Stimulated activated naive CD8-positive, alpha-beta T cell treated with anti-CD3 and anti-CD28 coated beads, Interleukin-15, Interleukin-2, amounts not matched to agents 100 U/mL and 50 U/mL, for 24 hours (primary cell): ENCODE data around the gene MTUS2.
A peak's percentile ranks its signal among the peaks of the same experiment; 100 is the strongest.

Experiments used
- ATAC-seq: fragments of 150-1000 bp; cut with Tn5 transposase; one replicate; pipeline ENCODE4 v1.10.0; 2021
- DNase-seq: peaks from one replicate; pipeline ENCODE4 v3.0.0; 2021

The MTUS2 gene

GRCh38 chr13:29452773-29453616 is 632.9 kb downstream of the MTUS2 start:
- no peak for DNase-seq
- ATAC-seq = no peak

DNA sequence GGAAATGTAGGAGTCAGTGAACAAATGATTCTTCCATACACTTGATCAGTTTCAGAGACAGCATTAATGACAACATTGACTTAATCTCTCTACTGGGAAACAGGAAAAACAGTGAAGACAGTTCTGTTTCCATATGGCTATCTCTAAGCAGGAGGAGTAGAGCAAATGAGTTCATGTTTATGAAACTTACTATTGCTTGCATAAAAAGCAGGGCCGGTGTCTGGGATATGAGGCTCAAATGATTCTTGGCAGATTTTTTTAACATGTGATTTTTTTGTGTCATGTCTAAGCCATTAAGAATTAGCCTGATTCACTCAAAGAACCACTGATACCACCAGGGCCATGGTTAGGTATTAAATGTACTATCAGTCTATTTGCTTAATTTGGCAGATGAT is 633.5 kb downstream of the MTUS2 start:
- ATAC-seq (no peak), DNase-seq (no peak)

DNA sequence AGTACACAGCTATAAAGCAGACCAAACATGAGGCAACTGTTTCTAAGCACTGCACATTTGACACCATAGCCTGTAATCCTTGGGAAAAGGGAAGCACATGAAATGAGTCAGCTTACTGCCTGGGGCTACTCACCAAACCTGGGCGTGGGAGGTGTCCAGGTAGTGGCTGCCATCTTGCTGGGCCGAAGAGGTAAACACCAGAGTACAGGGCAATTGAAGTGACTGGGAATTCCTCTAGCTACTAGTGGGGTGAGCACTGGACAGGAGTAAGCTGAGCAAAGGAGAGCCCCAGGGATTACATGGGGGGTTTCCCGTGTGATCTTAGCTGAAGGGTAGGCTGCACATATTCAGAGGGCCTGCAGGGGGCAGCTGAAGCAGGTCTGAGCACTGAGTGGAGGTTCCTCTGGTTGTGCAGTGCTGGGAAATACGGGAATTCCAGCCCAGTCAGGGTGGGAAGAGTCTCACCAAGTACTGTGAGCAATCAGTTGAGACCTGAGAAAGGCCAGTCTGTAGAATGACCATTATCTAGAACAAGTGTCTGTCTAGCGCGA is 634.9 kb downstream of the MTUS2 start:
- DNase-seq = no peak
- ATAC-seq = no peak

DNA sequence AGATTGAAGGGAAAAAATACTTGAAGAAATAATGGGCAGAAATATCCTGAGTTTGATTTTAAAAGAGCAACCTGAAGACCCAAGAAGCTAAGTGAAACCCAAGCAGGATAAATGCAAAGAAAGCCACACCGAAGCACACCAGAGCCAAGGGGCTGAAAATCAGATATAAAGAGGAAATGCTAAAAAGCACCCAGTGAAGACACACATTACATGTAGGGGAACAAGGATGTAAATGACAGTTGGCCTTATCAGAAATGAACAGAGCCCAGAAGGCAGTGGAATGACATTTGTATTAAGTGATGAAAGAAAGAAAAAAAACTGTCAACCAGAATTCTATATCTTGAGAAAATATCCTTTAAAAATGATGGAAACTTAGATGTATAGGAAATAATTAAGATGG is 636.3 kb downstream of the MTUS2 start:
- DNase-seq (no peak), ATAC-seq (no peak)

DNA sequence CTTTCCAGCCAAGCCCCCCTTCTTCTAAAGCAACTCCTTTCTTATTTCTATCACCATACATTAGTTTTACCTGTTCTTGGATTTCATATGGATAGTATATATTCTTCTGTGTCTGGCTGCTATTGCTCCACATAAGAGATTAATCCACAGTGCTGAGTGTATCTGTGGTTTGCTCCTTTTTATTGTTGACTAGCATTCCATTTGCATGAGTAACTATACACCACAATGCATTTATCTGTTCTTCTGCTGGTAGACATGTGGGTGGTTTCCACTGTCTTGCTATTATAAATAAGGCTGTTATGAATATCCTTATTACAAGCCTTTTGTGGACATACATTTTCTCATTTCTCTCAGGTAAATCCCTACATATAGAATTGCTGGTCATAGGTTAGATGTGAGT is 637.2 kb downstream of the MTUS2 start:
- ATAC-seq = no peak
- no peak for DNase-seq

DNA sequence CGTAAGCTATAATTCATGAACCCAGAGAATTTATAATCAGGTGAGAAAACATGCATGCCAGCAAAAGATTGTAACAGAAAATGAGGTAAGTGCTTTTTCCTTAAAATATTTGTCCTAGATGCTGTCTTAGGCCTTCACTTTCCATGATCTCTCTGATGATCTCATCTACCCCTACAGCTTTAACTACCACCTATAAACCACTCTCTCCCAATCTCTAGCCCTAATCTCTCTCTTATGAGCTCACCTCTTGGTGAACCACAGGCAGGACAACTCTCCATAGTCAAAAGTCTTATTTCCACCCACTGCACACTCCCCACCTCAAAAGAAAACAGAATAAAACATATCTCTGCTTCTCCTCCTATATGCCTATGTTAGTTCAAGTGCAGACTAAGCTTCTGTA is 638.3 kb downstream of the MTUS2 start:
- ATAC-seq (no peak), DNase-seq (no peak)

DNA sequence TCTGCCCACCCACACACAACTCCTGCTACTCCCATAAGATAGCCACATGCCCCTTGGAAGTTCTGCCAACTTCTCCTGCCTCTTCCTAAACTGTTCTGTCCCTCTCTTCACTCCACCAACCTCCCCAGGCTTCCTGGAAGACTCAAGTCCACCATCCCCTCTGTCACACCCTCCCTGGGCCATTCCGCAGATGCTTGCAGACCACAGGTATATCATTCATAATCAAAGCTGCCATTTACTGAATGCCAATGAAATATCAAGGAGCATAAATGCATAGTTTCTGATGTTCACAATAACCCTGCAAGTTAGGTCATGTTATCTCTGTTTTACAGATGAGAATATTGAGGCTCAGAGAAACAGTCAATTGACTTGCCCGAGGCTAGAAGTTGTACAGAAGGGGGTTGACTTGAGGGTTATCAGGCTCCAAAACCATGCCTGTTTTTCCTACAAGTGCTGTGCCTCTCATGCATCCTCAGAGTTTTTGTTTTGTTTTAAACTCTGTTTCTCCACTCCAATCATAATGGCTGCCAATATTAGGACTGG is 639.7 kb downstream of the MTUS2 start:
- DNase-seq (no peak), ATAC-seq (no peak)

DNA sequence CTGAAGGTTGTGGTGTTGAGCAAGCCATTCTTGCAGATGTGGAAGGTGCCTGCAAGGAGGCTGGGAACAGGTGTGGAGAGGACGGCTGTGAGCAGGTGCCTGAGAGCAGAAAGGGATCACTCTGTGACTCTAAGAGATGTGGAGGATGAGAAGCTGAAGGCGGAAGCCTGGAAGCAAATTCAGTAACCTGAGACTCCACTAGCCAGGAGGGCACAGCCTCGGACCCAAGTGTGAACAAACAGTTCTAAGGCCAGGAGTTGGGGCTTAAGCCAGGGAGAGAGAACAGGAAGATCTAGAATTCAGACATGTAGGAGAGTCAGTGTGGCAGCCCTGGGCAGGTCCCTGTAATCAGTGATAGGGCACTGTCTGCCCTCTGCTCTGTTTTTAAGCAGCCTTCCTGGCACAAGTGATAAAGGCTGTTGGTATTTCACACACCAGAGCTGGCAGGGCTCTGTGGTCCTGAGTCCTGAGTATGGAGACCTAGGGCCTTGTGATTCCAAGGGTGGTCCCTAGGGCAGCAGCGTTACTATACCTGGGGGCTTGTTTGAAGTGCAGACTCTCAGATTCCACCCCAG is 644.1 kb downstream of the MTUS2 start:
- ATAC-seq (no peak), DNase-seq (no peak)

DNA sequence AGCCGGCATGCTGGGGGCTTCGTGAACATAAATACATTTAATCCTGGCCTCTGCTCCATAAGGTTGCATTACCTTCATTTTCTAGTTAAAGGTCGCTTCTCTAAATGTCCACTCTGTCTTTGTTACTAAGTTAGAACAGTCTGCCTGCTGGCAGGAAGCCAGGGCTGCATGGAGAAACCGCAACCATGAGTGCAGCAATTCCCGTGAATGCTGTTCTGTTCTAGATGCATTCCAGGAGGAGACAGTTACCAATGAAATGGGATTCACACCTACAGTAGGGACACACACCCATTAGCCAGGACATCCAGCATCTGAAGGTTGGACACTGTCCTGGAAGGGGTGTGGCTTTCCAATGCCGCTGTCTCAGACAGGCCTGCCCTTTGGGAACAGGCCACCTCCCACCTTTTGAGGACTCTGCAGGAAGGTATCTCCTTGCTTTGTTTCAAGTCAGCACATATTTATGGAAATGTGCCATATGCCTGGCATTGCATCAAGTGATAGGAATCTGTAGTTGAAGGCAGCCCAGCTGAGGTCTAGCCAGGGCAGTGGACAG is 645.7 kb downstream of the MTUS2 start:
- no peak for DNase-seq
- no peak for ATAC-seq

- DNase-seq = no peak
- no peak for ATAC-seq
These were observed 651.4 kb downstream of the MTUS2 start for GRCh38 chr13:29471551-29471950.

DNA sequence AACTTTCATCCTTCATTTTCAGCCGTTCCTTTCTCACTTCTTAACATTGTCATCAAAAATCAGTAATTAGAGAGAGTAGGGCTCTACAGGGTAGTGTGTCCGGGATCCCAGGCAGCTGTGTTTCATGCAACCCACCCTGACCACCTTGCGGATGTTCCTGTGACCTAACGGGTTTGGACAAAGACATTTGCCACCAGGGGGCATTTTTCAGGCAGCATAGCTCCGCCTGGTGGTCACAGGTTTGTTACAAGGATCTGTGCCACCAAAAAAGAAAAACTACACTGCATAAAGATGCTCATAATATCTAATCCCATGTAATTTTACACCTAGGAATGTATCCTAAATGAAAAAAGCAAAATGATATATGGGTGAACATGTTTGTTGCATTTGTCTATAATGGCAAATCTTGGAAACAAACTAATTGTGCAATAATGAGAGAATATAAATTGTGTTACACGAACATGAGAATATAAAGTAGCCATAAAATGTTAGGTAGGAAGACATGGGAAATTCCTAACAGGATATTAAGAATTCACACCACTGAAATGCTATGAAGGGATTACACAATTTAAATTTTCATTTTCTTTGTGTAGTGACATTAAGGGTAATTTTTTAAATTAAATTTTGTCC is 652.3 kb downstream of the MTUS2 start:
- no peak for ATAC-seq

DNA sequence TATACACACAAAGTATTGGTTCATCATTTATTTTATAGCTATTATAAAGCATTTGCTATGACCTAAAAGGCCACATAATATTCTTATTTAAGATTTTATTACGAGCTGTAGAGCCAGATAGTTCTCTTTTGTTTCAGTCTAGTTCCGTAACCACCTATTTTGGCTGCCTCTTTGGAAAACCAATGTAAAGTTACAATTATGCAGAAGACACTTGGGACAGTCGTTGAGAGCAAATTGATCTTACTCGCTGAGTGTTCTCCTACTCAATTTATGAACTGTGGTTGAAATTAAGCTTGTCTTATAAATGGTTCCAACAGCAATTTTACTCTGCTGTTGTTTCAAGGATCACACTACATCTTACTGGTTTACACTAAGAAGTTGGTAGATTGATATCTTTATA is 653.0 kb downstream of the MTUS2 start:
- ATAC-seq = no peak
- no peak for DNase-seq

More for the DNA sequence above, 652.3 kb downstream of the MTUS2 start:
- peak; percentile 66 for DNase-seq

GRCh38 chr13:29474991-29475390 is 654.9 kb downstream of the MTUS2 start:
- DNase-seq (no peak), ATAC-seq (no peak)

- ATAC-seq = no peak
These were observed 655.9 kb downstream of the MTUS2 start for GRCh38 chr13:29476046-29476445.

GRCh38 chr13:29479716-29480492 is 659.8 kb downstream of the MTUS2 start:
- ATAC-seq (no peak), DNase-seq (no peak)

More at GRCh38 chr13:29476046-29476445, 655.9 kb downstream of the MTUS2 start:
- DNase-seq = no peak

- DNase-seq (no peak), ATAC-seq (no peak)
These were observed 660.9 kb downstream of the MTUS2 start for GRCh38 chr13:29480893-29481525.

- no peak for DNase-seq
- no peak for ATAC-seq
These were observed 661.5 kb downstream of the MTUS2 start for GRCh38 chr13:29481603-29482002.

DNA sequence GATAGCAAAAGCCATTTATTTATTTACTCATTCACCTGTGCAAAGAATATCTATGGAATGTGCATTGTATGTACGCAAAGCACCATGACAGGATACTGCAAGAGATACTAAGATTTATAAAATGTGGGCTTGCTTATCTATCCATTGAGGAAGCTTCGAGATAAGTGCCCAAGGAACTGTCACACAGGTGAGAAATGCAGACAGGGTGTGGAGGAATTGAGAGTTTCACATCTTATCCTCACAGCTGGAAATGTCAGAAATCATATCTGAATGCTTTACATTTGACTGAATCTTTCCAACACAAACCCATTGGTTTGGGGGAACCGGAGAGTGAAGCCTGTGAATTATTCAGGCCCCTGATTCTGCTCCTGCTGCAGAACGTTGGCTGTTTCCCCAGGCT is 662.4 kb downstream of the MTUS2 start:
- ATAC-seq = no peak
- no peak for DNase-seq

- no peak for DNase-seq
- ATAC-seq = no peak
These were observed 663.1 kb downstream of the MTUS2 start for GRCh38 chr13:29483211-29483610.

DNA sequence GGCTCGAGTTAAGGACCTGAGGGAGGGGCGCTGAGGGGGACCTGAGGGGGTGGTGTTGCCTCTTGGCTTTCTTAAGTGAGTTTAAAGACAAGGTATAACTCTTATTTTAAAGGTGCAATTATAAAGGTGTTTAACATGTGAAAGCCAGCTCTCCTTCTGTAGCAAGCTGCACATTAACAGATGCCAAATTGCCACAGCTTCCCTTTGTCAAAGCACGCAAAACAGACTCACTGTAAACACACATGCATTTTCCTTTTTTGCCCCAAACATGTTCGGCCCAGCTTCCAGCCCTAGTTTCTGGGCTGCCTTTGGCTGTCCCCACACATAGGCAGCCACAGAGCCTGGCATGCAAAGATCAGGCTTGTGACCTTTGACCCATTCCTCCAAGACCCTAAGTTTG is 663.5 kb downstream of the MTUS2 start:
- DNase-seq = no peak
- ATAC-seq = no peak

DNA sequence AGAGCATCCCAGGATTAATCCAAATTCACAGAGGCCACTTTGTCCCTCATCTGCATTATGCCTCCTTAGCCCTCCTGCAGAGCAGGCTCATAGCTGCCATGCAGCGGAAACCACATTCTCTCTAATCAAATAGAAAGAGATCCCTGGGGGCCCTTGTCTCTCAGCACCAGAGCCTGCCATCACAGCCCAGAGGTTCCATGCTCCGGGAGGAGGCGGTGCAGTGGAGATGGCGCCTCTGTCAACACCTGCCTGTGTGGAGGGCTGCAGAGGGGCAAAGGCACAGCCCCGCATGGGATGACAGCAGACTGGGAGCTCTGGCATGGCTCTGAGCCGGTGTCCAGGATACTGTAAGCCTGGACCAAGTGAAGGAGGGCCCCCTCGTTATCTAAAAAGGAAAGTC is 664.1 kb downstream of the MTUS2 start:
- DNase-seq (no peak), ATAC-seq (no peak)
